ENCODE data around the gene TENM4.
"Not testable (repeated sequence)": the region's sequence is repeated elsewhere in the genome, so short reads cannot be mapped to it uniquely, and the experiment has no call there.

TENM4 gene

DNA sequence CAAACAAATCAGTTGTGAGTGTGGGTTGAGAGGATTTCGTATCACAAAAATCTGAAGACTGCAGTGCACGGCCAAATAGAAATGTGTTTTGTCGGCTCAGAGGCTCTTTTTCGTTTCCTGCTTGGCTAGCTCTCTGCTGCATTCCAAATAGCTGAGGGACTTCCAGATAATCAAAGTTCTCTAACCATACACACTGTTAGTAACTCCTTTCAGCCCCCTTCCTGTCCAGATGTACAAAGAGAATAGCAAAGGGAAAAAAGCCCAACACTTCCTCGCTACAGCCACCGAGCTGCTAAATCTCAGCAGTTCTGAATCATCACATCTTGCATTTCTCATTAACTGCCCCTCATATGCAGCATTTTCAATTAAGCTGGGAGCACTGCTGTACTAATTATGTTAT lies 203.1 kb downstream of the TENM4 start:
- H3K4me1 ChIP-seq (ENCODE audit: control insufficient read depth in 5 of 5, insufficient read depth in 5 of 5, low read length in 5 of 5): peaks cover 0 to 21% (median 17%) of the 10 kb centered on the region in 5 donors
- no peak overlapping the region for H3K4me3 ChIP-seq (ENCODE audit: low read depth in 1 of 5, low read length in 5 of 5)
- H3K36me3 ChIP-seq (ENCODE audit: control insufficient read depth in 5 of 5, insufficient read depth in 5 of 5, low read length in 5 of 5): no peaks in the 10 kb centered on the region
- no peak overlapping the region for H3K9ac ChIP-seq (ENCODE audit: low read length in 5 of 5)
- no peaks in the 10 kb centered on the region for H3K9me3 ChIP-seq (ENCODE audit: control insufficient read depth in 5 of 5, low read length in 5 of 5)
- no peak overlapping the region for H3K27ac ChIP-seq (ENCODE audit: low read depth, low read length)
- no peaks in the 10 kb centered on the region for H3K27me3 ChIP-seq (ENCODE audit: control insufficient read depth in 5 of 5, insufficient read depth in 4 of 5, low read length in 5 of 5)

DNA sequence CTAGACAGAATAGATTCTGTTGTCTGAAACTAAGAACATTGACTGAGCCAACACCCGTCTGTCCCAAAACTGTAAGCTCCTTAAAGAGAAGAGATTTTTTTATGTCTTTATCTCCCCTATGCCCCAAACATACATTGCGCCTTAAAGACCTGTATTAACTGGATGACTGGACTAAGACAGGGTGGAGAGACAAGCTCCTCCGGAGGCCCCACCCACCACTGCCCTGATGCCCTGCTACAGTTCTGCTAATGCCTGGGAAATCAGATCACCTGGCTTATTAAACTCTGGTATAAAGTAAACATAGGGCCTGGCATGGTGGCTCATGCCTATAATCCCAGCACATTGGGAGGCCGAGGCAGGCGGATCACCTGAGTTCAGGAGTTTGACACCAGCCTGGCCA lies 203.7 kb downstream of the TENM4 start:
- Histone ChIP-seq H3K27ac (ENCODE audit: low read depth, low read length) (no peak overlapping the region), H3K4me3 (ENCODE audit: low read depth in 1 of 5, low read length in 5 of 5) (no peak overlapping the region), H3K27me3 (ENCODE audit: control insufficient read depth in 5 of 5, insufficient read depth in 4 of 5, low read length in 5 of 5) (no peaks in the 10 kb centered on the region), H3K36me3 (ENCODE audit: control insufficient read depth in 5 of 5, insufficient read depth in 5 of 5, low read length in 5 of 5) (no peaks in the 10 kb centered on the region), H3K9me3 (ENCODE audit: control insufficient read depth in 5 of 5, low read length in 5 of 5) (no peaks in the 10 kb centered on the region), H3K4me1 (ENCODE audit: control insufficient read depth in 5 of 5, insufficient read depth in 5 of 5, low read length in 5 of 5) (peaks cover 0 to 21% (median 17%) of the 10 kb centered on the region in 5 donors), H3K9ac (ENCODE audit: low read length in 5 of 5) (no peak overlapping the region)

DNA sequence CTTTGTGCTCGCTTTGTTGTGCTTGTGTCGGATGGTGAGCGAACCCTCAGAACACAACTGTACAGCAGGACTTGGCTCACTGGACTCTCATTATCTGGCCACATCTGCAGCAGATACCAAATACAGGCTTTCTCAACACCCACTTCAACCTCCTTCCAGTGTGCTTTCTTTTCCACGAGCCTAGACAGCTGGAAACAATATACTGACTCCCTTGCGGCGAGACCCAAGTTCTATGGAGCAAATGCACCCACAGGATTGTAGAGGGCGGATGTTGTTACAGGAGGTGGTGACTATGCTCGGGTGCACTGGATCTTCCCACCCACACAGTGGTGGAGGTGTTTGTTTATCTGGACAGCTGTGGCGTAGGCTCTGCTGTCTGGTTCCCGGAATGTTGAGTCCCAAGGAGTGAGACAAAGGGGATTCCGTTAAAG lies 204.3 kb downstream of the TENM4 start:
- H3K9me3 ChIP-seq (ENCODE audit: control insufficient read depth in 5 of 5, low read length in 5 of 5): no peaks in the 10 kb centered on the region
- H3K9ac ChIP-seq (ENCODE audit: low read length in 5 of 5): no peak overlapping the region
- H3K4me1 ChIP-seq (ENCODE audit: control insufficient read depth in 5 of 5, insufficient read depth in 5 of 5, low read length in 5 of 5): peaks cover 0 to 21% (median 17%) of the 10 kb centered on the region in 5 donors
- no peaks in the 10 kb centered on the region for H3K36me3 ChIP-seq (ENCODE audit: control insufficient read depth in 5 of 5, insufficient read depth in 5 of 5, low read length in 5 of 5)
- H3K27me3 ChIP-seq (ENCODE audit: control insufficient read depth in 5 of 5, insufficient read depth in 4 of 5, low read length in 5 of 5): no peaks in the 10 kb centered on the region
- H3K4me3 ChIP-seq (ENCODE audit: low read depth in 1 of 5, low read length in 5 of 5): no peak overlapping the region
- no peak overlapping the region for H3K27ac ChIP-seq (ENCODE audit: low read depth, low read length)

DNA sequence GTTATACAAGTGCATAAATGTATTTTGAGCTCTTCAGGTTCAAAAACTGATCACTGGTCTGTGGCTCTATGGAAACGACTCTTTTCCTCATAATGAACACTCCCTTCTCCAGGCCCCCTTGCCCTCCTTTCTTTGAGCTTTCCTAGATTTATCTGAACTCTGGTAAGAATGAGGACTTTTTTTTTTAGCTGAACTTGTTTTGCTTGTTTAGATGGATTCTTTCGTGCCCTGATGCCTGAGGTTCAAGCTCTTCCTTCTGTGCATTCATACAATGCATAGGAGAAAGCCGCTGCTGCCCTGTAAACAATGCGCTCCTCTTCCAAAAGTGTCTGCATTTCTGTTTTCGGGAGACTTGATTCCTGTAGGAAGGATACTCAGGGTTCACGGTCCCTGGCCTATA lies 205.1 kb downstream of the TENM4 start:
- no peak overlapping the region for H3K9ac ChIP-seq (ENCODE audit: low read length in 5 of 5)
- no peak overlapping the region for H3K4me3 ChIP-seq (ENCODE audit: low read depth in 1 of 5, low read length in 5 of 5)
- no peaks in the 10 kb centered on the region for H3K9me3 ChIP-seq (ENCODE audit: control insufficient read depth in 5 of 5, low read length in 5 of 5)
- H3K4me1 ChIP-seq (ENCODE audit: control insufficient read depth in 5 of 5, insufficient read depth in 5 of 5, low read length in 5 of 5): peaks cover 0 to 21% (median 17%) of the 10 kb centered on the region in 5 donors
- H3K36me3 ChIP-seq (ENCODE audit: control insufficient read depth in 5 of 5, insufficient read depth in 5 of 5, low read length in 5 of 5): no peaks in the 10 kb centered on the region
- H3K27ac ChIP-seq (ENCODE audit: low read depth, low read length): no peak overlapping the region
- no peaks in the 10 kb centered on the region for H3K27me3 ChIP-seq (ENCODE audit: control insufficient read depth in 5 of 5, insufficient read depth in 4 of 5, low read length in 5 of 5)

DNA sequence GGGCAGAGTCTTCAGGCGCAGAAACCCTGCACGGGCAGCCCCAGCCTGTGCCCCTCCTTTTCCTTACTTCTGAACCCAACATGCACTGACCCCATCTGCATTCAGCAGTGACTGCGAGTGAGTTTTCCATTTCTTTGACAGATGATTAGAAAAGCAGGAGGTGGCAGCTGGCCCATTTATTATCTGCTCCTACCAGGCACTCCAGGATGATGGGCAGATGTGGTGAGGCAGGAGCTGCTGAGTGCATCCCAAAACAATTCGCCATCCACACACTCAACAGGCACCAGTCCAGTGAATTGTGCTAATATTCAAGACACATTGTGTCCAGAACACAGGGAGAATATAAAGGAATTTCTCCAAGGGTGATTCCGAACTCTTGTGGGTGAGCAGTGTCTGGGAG lies 208.5 kb downstream of the TENM4 start:
- Histone ChIP-seq H3K9me3 (ENCODE audit: control insufficient read depth in 5 of 5, low read length in 5 of 5) (no peaks in the 10 kb centered on the region), H3K27me3 (ENCODE audit: control insufficient read depth in 5 of 5, insufficient read depth in 4 of 5, low read length in 5 of 5) (no peaks in the 10 kb centered on the region), H3K4me3 (ENCODE audit: low read depth in 1 of 5, low read length in 5 of 5) (no peak overlapping the region), H3K36me3 (ENCODE audit: control insufficient read depth in 5 of 5, insufficient read depth in 5 of 5, low read length in 5 of 5) (no peaks in the 10 kb centered on the region), H3K9ac (ENCODE audit: low read length in 5 of 5) (no peak overlapping the region), H3K27ac (ENCODE audit: low read depth, low read length) (no peak overlapping the region), H3K4me1 (ENCODE audit: control insufficient read depth in 5 of 5, insufficient read depth in 5 of 5, low read length in 5 of 5) (peaks cover 0 to 19% (median 11%) of the 10 kb centered on the region in 5 donors)

DNA sequence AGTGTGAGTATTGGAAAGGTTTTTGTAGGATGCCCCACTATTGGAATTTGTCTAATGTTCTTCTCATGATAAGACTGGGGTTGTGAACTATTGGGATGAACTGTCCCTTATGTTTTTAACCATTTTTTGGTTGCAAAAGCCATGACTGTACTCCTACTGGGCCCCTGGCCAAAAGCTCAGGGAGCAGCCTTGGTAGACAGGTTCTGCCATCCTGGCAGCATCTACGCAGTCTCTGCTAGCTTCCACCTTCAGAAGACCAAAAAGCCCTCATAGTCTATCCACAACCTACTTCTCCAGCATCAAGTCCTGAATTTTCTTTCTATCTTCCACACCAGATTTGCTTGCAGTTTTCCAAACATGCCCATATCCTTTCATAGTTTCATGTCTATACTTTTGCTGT lies 211.8 kb downstream of the TENM4 start:
- no peaks in the 10 kb centered on the region for H3K36me3 ChIP-seq (ENCODE audit: control insufficient read depth in 5 of 5, insufficient read depth in 5 of 5, low read length in 5 of 5)
- no peak overlapping the region for H3K27ac ChIP-seq (ENCODE audit: low read depth, low read length)
- H3K9ac ChIP-seq (ENCODE audit: low read length in 5 of 5): no peak overlapping the region
- no peaks in the 10 kb centered on the region for H3K27me3 ChIP-seq (ENCODE audit: control insufficient read depth in 5 of 5, insufficient read depth in 4 of 5, low read length in 5 of 5)
- H3K9me3 ChIP-seq (ENCODE audit: control insufficient read depth in 5 of 5, low read length in 5 of 5): no peaks in the 10 kb centered on the region
- peaks cover 0 to 8% (median 0%) of the 10 kb centered on the region in 5 donors for H3K4me1 ChIP-seq (ENCODE audit: control insufficient read depth in 5 of 5, insufficient read depth in 5 of 5, low read length in 5 of 5)
- no peak overlapping the region for H3K4me3 ChIP-seq (ENCODE audit: low read depth in 1 of 5, low read length in 5 of 5)

DNA sequence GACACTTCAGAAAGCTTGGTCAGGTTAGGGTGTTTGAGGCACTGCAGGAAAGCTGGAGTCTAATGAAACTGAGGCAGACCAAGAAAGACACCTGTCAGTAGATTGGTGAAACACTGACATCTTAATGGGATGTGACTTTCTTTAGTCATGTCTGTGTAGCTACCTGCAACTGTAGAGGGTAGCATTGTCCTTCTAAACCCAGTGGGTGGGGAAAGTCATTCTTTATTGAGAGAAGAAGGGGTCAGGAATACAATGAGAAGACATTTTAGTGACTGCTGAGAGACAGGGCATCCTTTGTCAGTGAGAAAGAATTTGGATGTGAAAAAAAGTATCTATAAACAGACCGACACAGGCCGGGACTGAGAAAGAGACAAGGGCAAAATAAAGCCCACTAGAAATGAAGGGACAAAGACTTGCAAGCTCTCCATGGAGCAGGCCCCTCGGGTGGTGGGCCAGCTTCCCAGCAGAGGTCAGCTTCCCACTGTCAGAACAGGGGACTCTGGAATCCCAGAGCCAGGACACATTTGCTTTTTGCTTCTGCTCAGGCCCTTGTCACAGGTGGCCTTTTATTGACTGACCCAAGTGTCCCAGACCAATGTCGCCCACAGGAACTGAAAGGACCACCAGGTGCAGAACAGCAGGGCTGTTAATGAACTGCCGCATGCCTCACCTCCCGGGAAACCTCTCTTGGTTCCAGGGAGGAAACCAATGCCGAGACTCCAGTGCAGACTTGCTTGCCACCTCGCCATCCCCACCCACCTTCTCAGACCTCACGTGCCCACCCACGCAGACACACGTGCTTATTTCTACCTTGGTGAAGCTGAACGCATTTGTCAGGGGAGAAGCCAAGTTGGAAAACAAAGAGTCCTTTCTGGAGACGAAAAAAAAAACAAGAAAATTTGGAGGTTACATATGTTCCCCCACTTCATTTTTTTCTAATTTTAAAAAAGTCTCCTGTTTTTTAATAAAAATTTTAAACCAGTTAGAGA lies 212.8 kb downstream of the TENM4 start:
- Histone ChIP-seq H3K4me3 (ENCODE audit: low read depth in 1 of 5, low read length in 5 of 5) (no peak overlapping the region), H3K9ac (ENCODE audit: low read length in 5 of 5) (no peak overlapping the region), H3K9me3 (ENCODE audit: control insufficient read depth in 5 of 5, low read length in 5 of 5) (no peaks in the 10 kb centered on the region), H3K27me3 (ENCODE audit: control insufficient read depth in 5 of 5, insufficient read depth in 4 of 5, low read length in 5 of 5) (no peaks in the 10 kb centered on the region), H3K27ac (ENCODE audit: low read depth, low read length) (no peak overlapping the region), H3K36me3 (ENCODE audit: control insufficient read depth in 5 of 5, insufficient read depth in 5 of 5, low read length in 5 of 5) (no peaks in the 10 kb centered on the region), H3K4me1 (ENCODE audit: control insufficient read depth in 5 of 5, insufficient read depth in 5 of 5, low read length in 5 of 5) (peaks cover 0 to 8% (median 0%) of the 10 kb centered on the region in 5 donors)

DNA sequence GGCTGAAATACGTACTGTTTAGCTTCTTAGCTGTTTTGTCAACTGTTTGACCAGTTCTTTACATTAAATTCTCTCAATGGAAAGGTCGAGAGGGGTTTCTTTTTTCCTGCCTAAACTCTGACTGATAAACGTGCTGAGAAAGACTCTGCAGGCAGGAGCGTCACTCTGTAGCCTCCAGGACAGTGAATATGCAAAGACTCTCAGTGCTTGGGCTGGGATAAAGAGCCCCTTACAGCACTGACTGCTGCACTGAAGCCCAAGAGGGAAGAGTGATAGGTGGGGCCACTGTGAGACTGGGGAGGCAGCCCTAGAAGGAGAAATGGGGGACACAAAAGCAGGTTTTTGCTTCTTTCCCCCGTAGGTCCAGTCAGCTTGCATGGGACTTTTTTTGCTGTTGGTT lies 213.5 kb downstream of the TENM4 start:
- no peak overlapping the region for H3K9ac ChIP-seq (ENCODE audit: low read length in 5 of 5)
- no peak overlapping the region for H3K27ac ChIP-seq (ENCODE audit: low read depth, low read length)
- H3K9me3 ChIP-seq (ENCODE audit: control insufficient read depth in 5 of 5, low read length in 5 of 5): no peaks in the 10 kb centered on the region
- peaks cover 0 to 3% (median 0%) of the 10 kb centered on the region in 5 donors for H3K36me3 ChIP-seq (ENCODE audit: control insufficient read depth in 5 of 5, insufficient read depth in 5 of 5, low read length in 5 of 5)
- no peaks in the 10 kb centered on the region for H3K27me3 ChIP-seq (ENCODE audit: control insufficient read depth in 5 of 5, insufficient read depth in 4 of 5, low read length in 5 of 5)
- no peak overlapping the region for H3K4me3 ChIP-seq (ENCODE audit: low read depth in 1 of 5, low read length in 5 of 5)
- H3K4me1 ChIP-seq (ENCODE audit: control insufficient read depth in 5 of 5, insufficient read depth in 5 of 5, low read length in 5 of 5): peaks cover 0 to 8% (median 0%) of the 10 kb centered on the region in 5 donors

DNA sequence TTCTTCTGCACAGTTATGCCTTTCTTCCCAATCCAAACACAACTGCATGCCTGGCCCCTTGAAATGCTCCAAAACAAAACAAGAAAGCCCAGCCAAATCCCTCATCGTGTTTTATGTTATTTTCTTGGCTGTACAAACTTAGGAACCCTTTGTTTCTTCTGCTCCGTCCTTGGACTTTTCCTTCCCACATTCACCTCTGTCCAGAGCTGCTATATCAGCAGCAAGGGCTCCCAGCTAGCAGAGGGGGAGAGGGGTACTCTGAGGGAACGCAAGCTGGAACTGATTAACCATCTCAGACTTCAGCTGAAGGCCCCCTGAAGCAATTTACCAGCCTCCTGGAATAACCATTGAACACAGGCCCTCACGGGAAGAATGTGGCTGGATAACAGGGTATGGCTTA lies 214.7 kb downstream of the TENM4 start:
- no peak overlapping the region for H3K4me3 ChIP-seq (ENCODE audit: low read depth in 1 of 5, low read length in 5 of 5)
- no peak overlapping the region for H3K27ac ChIP-seq (ENCODE audit: low read depth, low read length)
- H3K9ac ChIP-seq (ENCODE audit: low read length in 5 of 5): no peak overlapping the region
- H3K9me3 ChIP-seq (ENCODE audit: control insufficient read depth in 5 of 5, low read length in 5 of 5): no peaks in the 10 kb centered on the region
- peaks cover 0 to 8% (median 0%) of the 10 kb centered on the region in 5 donors for H3K4me1 ChIP-seq (ENCODE audit: control insufficient read depth in 5 of 5, insufficient read depth in 5 of 5, low read length in 5 of 5)
- no peaks in the 10 kb centered on the region for H3K27me3 ChIP-seq (ENCODE audit: control insufficient read depth in 5 of 5, insufficient read depth in 4 of 5, low read length in 5 of 5)
- H3K36me3 ChIP-seq (ENCODE audit: control insufficient read depth in 5 of 5, insufficient read depth in 5 of 5, low read length in 5 of 5): peaks cover 0 to 3% (median 0%) of the 10 kb centered on the region in 5 donors

DNA sequence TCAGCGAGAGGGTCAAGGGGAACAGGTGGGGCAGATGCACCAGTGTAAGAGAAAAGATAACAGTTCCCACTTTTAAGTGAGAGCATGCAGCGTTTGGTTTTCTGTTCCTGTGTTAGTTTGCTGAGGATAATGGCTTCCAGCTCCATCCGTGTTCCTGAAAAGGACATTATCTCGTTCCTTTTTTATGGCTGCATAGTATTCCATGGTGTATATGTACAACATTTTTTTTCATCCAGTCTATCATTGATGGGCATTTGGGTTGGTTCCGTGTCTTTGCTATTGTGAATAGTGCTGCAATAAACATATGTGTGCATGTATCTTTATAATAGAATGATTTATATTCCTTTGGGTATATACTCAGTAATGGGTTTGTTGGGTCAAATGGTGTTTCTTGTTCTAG lies 218.7 kb downstream of the TENM4 start:
- H3K4me1 ChIP-seq (ENCODE audit: control insufficient read depth in 5 of 5, insufficient read depth in 5 of 5, low read length in 5 of 5): not testable (repeated sequence)

More for the DNA sequence above, 218.7 kb downstream of the TENM4 start:
- not testable (repeated sequence) for H3K9ac ChIP-seq (ENCODE audit: low read length in 5 of 5); H3K27ac ChIP-seq (ENCODE audit: low read depth, low read length); H3K4me3 ChIP-seq (ENCODE audit: low read depth in 1 of 5, low read length in 5 of 5); H3K9me3 ChIP-seq (ENCODE audit: control insufficient read depth in 5 of 5, low read length in 5 of 5); H3K27me3 ChIP-seq (ENCODE audit: control insufficient read depth in 5 of 5, insufficient read depth in 4 of 5, low read length in 5 of 5); H3K36me3 ChIP-seq (ENCODE audit: control insufficient read depth in 5 of 5, insufficient read depth in 5 of 5, low read length in 5 of 5)

Measured in subcutaneous abdominal adipose tissue (tissue), 5 donors.